IMR-90 (cell line): ENCODE results near the gene ZNF488. TPM values are rescaled to one million over a fixed set of nuclear protein-coding genes. Genes with fewer than 3 reads are reported as not detected.

ENCODE experiments used
- ATAC-seq: fragments of 200-7000 bp; cut with Tn5 transposase; 2 replicates; pipeline ENCODE4 v1.9.1; 2020; ENCODE audit warnings: low read depth, mild to moderate bottlenecking, moderate library complexity
- BruUV-seq: library from RNA; stranded (reverse); fragments of 400-500 nt; replicated peaks from 2 replicates; lab custom pipeline; 2021; lab: Mats Ljungman, UMichigan
- CTCF ChIA-PET: fragments of 300-600 bp; formaldehyde crosslinking; extraction: SDS; loops from one replicate; lab custom pipeline; 2021; ENCODE audit warnings: antibody characterized with exemption; lab: Yijun Ruan, JAX
- POLR2A ChIA-PET: fragments of 300-600 bp; sonication (Branson Sonifier 250); formaldehyde crosslinking; loops from one replicate; lab custom pipeline; 2022; ENCODE audit warnings: antibody characterized with exemption; ENCODE audit not compliant: unreplicated experiment; lab: Charles Lee
- DNase-seq: peaks from one replicate; pipeline ENCODE4 v3.0.0; 2013
- H2AFZ ChIP-seq: replicated peaks from 2 replicates; pipeline ENCODE3; 2013; ENCODE audit warnings: low read length, mild to moderate bottlenecking; ENCODE audit not compliant: poor library complexity
- H2AK5ac ChIP-seq: 2 replicates; pipeline ENCODE4 v1.6.1; 2013; ENCODE audit warnings: low read depth, low read length, inconsistent platforms
- H2AK9ac ChIP-seq: replicated peaks from 2 replicates; pipeline ENCODE3; 2013; ENCODE audit warnings: mild to moderate bottlenecking, low read depth, low read length, moderate library complexity; ENCODE audit not compliant: poor library complexity
- H2BK120ac ChIP-seq: 2 replicates; pipeline ENCODE4 v1.6.1; 2013; ENCODE audit warnings: low read depth, low read length, inconsistent platforms
- H2BK15ac ChIP-seq: 3 replicates; pipeline ENCODE4 v1.6.1; 2013; ENCODE audit warnings: low read depth, low read length, inconsistent platforms
- H2BK20ac ChIP-seq: 2 replicates; pipeline ENCODE4 v1.6.1; 2013; ENCODE audit warnings: low read depth, mild to moderate bottlenecking, inconsistent platforms, low read length, moderate library complexity
- H2BK5ac ChIP-seq: 2 replicates; pipeline ENCODE4 v1.6.1; 2013; ENCODE audit warnings: mild to moderate bottlenecking, low read depth, low read length, inconsistent platforms; ENCODE audit not compliant: poor library complexity, severe bottlenecking
- H3K14ac ChIP-seq: replicated peaks from 2 replicates; pipeline ENCODE4 v1.6.1; 2013; ENCODE audit warnings: low read depth, low read length, inconsistent platforms
- H3K18ac ChIP-seq: 2 replicates; pipeline ENCODE4 v1.6.1; 2013; ENCODE audit warnings: low read depth, low read length, control low read depth
- H3K23ac ChIP-seq: 2 replicates; pipeline ENCODE4 v1.6.1; 2013; ENCODE audit warnings: low read depth, low read length, inconsistent platforms
- H3K27ac ChIP-seq: 2 replicates; pipeline ENCODE4 v1.5.1; 2013; ENCODE audit warnings: mild to moderate bottlenecking, control low read depth, low read length; ENCODE audit not compliant: insufficient read depth
- H3K27me3 ChIP-seq: 2 replicates; pipeline ENCODE4 v1.6.1; 2013; ENCODE audit warnings: low read length; ENCODE audit not compliant: control insufficient read depth, insufficient read depth
- H3K36me3 ChIP-seq: 2 replicates; pipeline ENCODE4 v1.6.1; 2013; ENCODE audit warnings: low read length, mixed read lengths; ENCODE audit not compliant: control insufficient read depth, insufficient read depth
- H3K4ac ChIP-seq: 2 replicates; pipeline ENCODE4 v1.6.1; 2013; ENCODE audit warnings: low read depth, low read length, inconsistent platforms
- H3K4me1 ChIP-seq: 2 replicates; pipeline ENCODE4 v1.6.1; 2013; ENCODE audit warnings: low read length, mixed read lengths; ENCODE audit not compliant: control insufficient read depth, insufficient read depth
- H3K4me2 ChIP-seq: 2 replicates; pipeline ENCODE4 v1.6.1; 2013; ENCODE audit warnings: low read depth, mild to moderate bottlenecking, control low read depth, low read length, moderate library complexity
- H3K4me3 ChIP-seq: 2 replicates; pipeline ENCODE4 v1.5.1; 2013; ENCODE audit warnings: low read depth, mild to moderate bottlenecking, control low read depth, low read length, moderate library complexity; ENCODE audit not compliant: insufficient read depth
- H3K56ac ChIP-seq: 2 replicates; pipeline ENCODE4 v1.6.1; 2013; ENCODE audit warnings: low read length, inconsistent platforms; ENCODE audit not compliant: insufficient read depth; ENCODE audit errors: extremely low read depth
- H3K79me1 ChIP-seq, 2 experiments: 2 replicates each; pipeline ENCODE4 v1.6.1; 2013; ENCODE audit warnings: low read length in 2 of 2, inconsistent platforms in 1 of 2, low read depth in 1 of 2
- H3K9ac ChIP-seq: 2 replicates; pipeline ENCODE4 v1.6.1; 2013; ENCODE audit warnings: low read depth, low read length, control low read depth
- H3K9me1 ChIP-seq: 2 replicates; pipeline ENCODE4 v1.6.1; 2013; ENCODE audit warnings: low read length, inconsistent platforms; ENCODE audit not compliant: insufficient read depth
- H3K9me3 ChIP-seq: 2 replicates; pipeline ENCODE4 v1.6.1; 2013; ENCODE audit warnings: low read length; ENCODE audit not compliant: control insufficient read depth, insufficient read depth
- H4K20me1 ChIP-seq: 2 replicates; pipeline ENCODE4 v1.6.1; 2013; ENCODE audit warnings: low read length, inconsistent platforms; ENCODE audit not compliant: insufficient read depth
- H4K5ac ChIP-seq: 2 replicates; pipeline ENCODE4 v1.6.1; 2013; ENCODE audit warnings: mild to moderate bottlenecking, low read depth, low read length, control low read depth
- H4K8ac ChIP-seq, 2 experiments: 2 replicates each; pipeline ENCODE4 v1.6.1; 2013; ENCODE audit warnings: low read depth in 2 of 2, low read length in 2 of 2, control low read depth in 1 of 2, inconsistent platforms in 1 of 2
- H4K91ac ChIP-seq: 2 replicates; pipeline ENCODE4 v1.6.1; 2013; ENCODE audit warnings: low read depth, low read length, inconsistent platforms; ENCODE audit not compliant: insufficient read depth
- BHLHE40 ChIP-seq: fragments of 150-350 bp; IDR thresholded peaks from 2 replicates; pipeline ENCODE4 v1.6.1; 2016; ENCODE audit warnings: mild to moderate bottlenecking, low read depth, low read length
- CEBPB ChIP-seq: IDR thresholded peaks from 2 replicates; pipeline ENCODE4 v1.6.1; 2012; ENCODE audit warnings: low read depth, low read length, improper control_type of control experiment
- CHD1 ChIP-seq: IDR thresholded peaks from 2 replicates; pipeline ENCODE4 v1.6.1; 2012; ENCODE audit warnings: low read depth, low read length, improper control_type of control experiment
- CTCF ChIP-seq: conservative IDR thresholded peaks from 2 replicates; pipeline ENCODE4 v1.5.1; 2012; ENCODE audit warnings: mild to moderate bottlenecking, low read depth, low read length, improper control_type of control experiment
- MAFK ChIP-seq: IDR thresholded peaks from 2 replicates; pipeline ENCODE4 v1.6.1; 2012; ENCODE audit warnings: low read depth, low read length, improper control_type of control experiment
- MAZ ChIP-seq: IDR thresholded peaks from 2 replicates; pipeline ENCODE4 v1.6.1; 2012; ENCODE audit warnings: low read depth, mild to moderate bottlenecking, low read length, improper control_type of control experiment, moderate library complexity, borderline replicate concordance
- MXI1 ChIP-seq: IDR thresholded peaks from 2 replicates; pipeline ENCODE4 v1.6.1; 2012; ENCODE audit warnings: low read depth, mild to moderate bottlenecking, low read length, moderate library complexity, borderline replicate concordance
- POLR2A ChIP-seq: IDR thresholded peaks from 2 replicates; pipeline ENCODE4 v1.6.1; 2012; ENCODE audit warnings: mild to moderate bottlenecking, low read depth, low read length
- RCOR1 ChIP-seq: IDR thresholded peaks from 2 replicates; pipeline ENCODE4 v1.6.1; 2012; ENCODE audit warnings: mild to moderate bottlenecking, low read length, improper control_type of control experiment; ENCODE audit not compliant: insufficient replicate concordance
- RFX5 ChIP-seq: IDR thresholded peaks from 2 replicates; pipeline ENCODE4 v1.8.0; 2012; ENCODE audit warnings: low read depth, mild to moderate bottlenecking, low read length, moderate library complexity
- SMC3 ChIP-seq: fragments of 150-350 bp; IDR thresholded peaks from 2 replicates; pipeline ENCODE4 v1.6.1; 2016; ENCODE audit warnings: low read depth, mild to moderate bottlenecking, antibody characterized with exemption, low read length, moderate library complexity
- USF2 ChIP-seq: fragments of 150-350 bp; IDR thresholded peaks from 2 replicates; pipeline ENCODE4 v1.6.1; 2017; ENCODE audit warnings: mild to moderate bottlenecking, antibody characterized with exemption, low read length, low read depth
- WGBS, 2 experiments: methylation state at CpG; one replicate each; pipeline versions ENCODE4 v1.1.5 to v1.1.7; 2013; ENCODE audit warnings: missing lambda C conversion rate in 2 of 2; ENCODE audit not compliant: insufficient read length in 1 of 2; ENCODE audit errors: extremely low coverage in 2 of 2; 5-methylcytosine and 5-hydroxymethylcytosine counted together
- dilution Hi-C: fragments of 300-500 bp; cut with HindIII; formaldehyde crosslinking; loops from one replicate; pipeline ENCODE4 v1.14.3; 2018; ENCODE audit warnings: low sequenced_read_pairs; ENCODE audit not compliant: unreplicated experiment
- in situ Hi-C: fragments of 300-500 bp; cut with MboI; formaldehyde crosslinking; loops from 3 replicates; pipeline ENCODE4 v1.14.3; 2019; ENCODE audit warnings: low sequenced_read_pairs, inconsistent platforms, mixed read lengths
- intact Hi-C: fragments of 100-400 bp; cut with micrococcal nuclease; formaldehyde crosslinking; loops from 2 replicates; pipeline ENCODE4 v1.10.0; 2022
- polyA plus RNA-seq, 3 experiments: library from polyadenylated mRNA; depleted of rRNA; stranded (reverse); fragments of >200 nt; gene quantifications; 2 replicates each; pipeline ENCODE4 v1.2.3, GENCODE V29; 2012; ENCODE audit warnings: low replicate concordance in 1 of 3
- total RNA-seq: library from RNA; depleted of rRNA; stranded (reverse); fragments of >200 nt; gene quantifications from 2 replicates; pipeline ENCODE4 v1.2.3, GENCODE V29; 2012
- TF ChIP-seq, protein P1 (sequence below): fragments of 150-350 bp; IDR thresholded peaks from 2 replicates; pipeline ENCODE4 v1.6.1; 2016; ENCODE audit warnings: low read depth, mild to moderate bottlenecking, low read length, moderate library complexity, borderline replicate concordance

The ZNF488 gene
- total and polyA plus RNA-seq, 2 of the 4 experiments (the other 2 are of a cell fraction) = under 0.01 to 0.14 TPM

GRCh38 chr10:47379445-47379785 lies 4.7 kb downstream of the ZNF488 start:
- H2BK120ac ChIP-seq = no peak overlapping the region
- CTCF ChIA-PET = no interaction called here
- no peaks in the 10 kb centered on the region; the same call in 1 of the 2 replicates for H3K9me1 ChIP-seq
- ATAC-seq (no peak), DNase-seq (no peak)
- no peaks in the 10 kb centered on the region for H3K36me3 ChIP-seq
- no peak overlapping the region for H3K4me2 ChIP-seq
- intact Hi-C loops (no loop called here), dilution Hi-C loops (no loop called here), in situ Hi-C loops (no loop called here)
- H3K56ac ChIP-seq = no peak overlapping the region
- no peak overlapping the region for H4K5ac ChIP-seq
- no peaks in the 10 kb centered on the region for H3K79me1 ChIP-seq
- 74% methylated on average over 3 of the region's 7 CpGs; no CpG with 5 or more reads in 1 of the 2 experiments for WGBS, 2 experiments
- POLR2A ChIA-PET = no interaction called here
- H3K4me1 ChIP-seq = peaks cover 6% of the 10 kb centered on the region; the same call in 1 of the 2 replicates
- H4K8ac ChIP-seq = no peak overlapping the region
- no peak overlapping the region for H2AK5ac ChIP-seq
- no TSS peak for BruUV-seq
- H3K9ac ChIP-seq = no peak overlapping the region
- H2BK20ac ChIP-seq = no peak overlapping the region
- H2BK5ac ChIP-seq = no peak overlapping the region
- peaks cover 66% of the 10 kb centered on the region for H3K27me3 ChIP-seq
- H3K4me3 ChIP-seq = no peak overlapping the region
- no peaks in the 10 kb centered on the region for H3K9me3 ChIP-seq
- TF ChIP-seq POLR2A = no peak
- TF ChIP-seq RFX5 = no peak
- TF ChIP-seq USF2 = no peak
- no peak for TF ChIP-seq MXI1
- TF ChIP-seq SMC3 = no peak
- no peak for TF ChIP-seq CTCF
- TF ChIP-seq, protein P1, sequence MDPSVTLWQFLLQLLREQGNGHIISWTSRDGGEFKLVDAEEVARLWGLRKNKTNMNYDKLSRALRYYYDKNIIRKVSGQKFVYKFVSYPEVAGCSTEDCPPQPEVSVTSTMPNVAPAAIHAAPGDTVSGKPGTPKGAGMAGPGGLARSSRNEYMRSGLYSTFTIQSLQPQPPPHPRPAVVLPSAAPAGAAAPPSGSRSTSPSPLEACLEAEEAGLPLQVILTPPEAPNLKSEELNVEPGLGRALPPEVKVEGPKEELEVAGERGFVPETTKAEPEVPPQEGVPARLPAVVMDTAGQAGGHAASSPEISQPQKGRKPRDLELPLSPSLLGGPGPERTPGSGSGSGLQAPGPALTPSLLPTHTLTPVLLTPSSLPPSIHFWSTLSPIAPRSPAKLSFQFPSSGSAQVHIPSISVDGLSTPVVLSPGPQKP = no peak
- no peak for TF ChIP-seq CHD1
- no peak for TF ChIP-seq RCOR1
- no peak for TF ChIP-seq MAFK
- no peak for TF ChIP-seq BHLHE40
- TF ChIP-seq MAZ = no peak
- no peak for TF ChIP-seq CEBPB
- no peak overlapping the region for H3K23ac ChIP-seq
- no peak overlapping the region for H3K18ac ChIP-seq
- H4K91ac ChIP-seq = no peak overlapping the region
- H3K27ac ChIP-seq = no peak overlapping the region
- H2AK9ac ChIP-seq = no peak overlapping the region
- H4K20me1 ChIP-seq = no peaks in the 10 kb centered on the region
- no peak overlapping the region for H2BK15ac ChIP-seq
- H3K14ac ChIP-seq = no peak overlapping the region
- no peak overlapping the region for H3K4ac ChIP-seq
- no peak overlapping the region for H2AFZ ChIP-seq
